ENCODE results near the gene AHRR.
"Not testable (repeated sequence)": the region's sequence is repeated elsewhere in the genome, so short reads cannot be mapped to it uniquely, and the experiment has no call there.

Gene AHRR

DNA sequence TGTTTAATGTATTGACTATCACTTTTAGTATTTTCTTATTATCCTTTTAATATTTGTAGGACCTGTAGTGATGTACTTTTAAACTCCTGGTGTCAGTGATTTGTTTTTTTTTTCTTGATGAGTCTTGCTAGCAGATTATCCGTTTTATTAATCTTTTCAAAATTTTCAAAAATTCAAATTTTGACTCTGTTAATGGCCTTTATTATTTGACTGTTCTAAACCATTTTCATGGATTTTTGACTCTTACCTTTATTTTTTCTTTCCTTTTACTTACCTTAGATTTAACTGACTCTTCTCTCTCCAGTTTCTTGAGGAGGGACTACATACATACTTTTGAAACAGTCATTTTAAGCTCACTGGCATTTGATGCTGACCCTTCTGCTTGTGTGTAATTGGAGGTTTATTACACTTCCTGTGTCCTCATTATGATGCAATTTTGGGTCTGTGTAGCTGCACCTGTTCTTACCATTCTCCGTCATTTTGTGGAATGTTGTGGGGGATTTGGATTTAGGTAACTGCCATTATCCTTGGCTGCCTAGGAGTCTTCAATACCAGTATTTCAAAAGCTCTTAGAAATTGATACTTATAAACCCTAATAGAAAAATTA lies 89.5 kb downstream of the AHRR start:
- Mint-ChIP-seq H3K4me1 (no peaks in the 10 kb centered on the region), H3K36me3 (ENCODE audit: insufficient read depth) (no peaks in the 10 kb centered on the region), H3K27me3 (peaks cover 37% of the 10 kb centered on the region), H3K27ac (ENCODE audit: low read depth) (no peak overlapping the region), H3K9me3 (no peaks in the 10 kb centered on the region), H3K4me3 (no peak overlapping the region)
- no peak for DNase-seq (ENCODE audit: low spot score in 2 of 2)
- ATAC-seq (replicated peaks; ENCODE audit: extremely low read depth, poor library complexity, severe bottlenecking): no peak

DNA sequence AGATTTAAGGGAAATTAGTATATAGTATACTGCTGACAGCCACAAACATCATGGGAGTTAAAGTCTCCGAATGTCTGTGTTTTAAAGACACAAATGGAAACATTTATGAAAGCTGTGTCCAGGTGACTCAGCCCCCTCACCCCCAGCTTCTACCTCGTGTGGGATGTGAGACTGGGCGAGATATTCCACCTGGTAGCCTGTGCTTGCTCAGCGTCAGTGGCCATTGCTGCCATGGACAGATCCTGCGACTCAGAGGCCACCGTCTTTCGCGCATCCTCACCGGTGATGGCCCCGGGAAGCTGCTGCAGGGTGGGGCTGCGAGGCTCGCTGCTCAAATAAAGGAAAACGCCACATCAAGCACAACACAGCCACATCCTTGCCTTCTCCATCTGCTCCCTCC lies 90.2 kb downstream of the AHRR start:
- no peaks in the 10 kb centered on the region for H3K9me3 Mint-ChIP-seq
- no peaks in the 10 kb centered on the region for H3K4me1 Mint-ChIP-seq
- no peak overlapping the region for H3K27ac Mint-ChIP-seq (ENCODE audit: low read depth)
- no peaks in the 10 kb centered on the region for H3K36me3 Mint-ChIP-seq (ENCODE audit: insufficient read depth)
- no peak overlapping the region for H3K4me3 Mint-ChIP-seq
- no peak for ATAC-seq (replicated peaks; ENCODE audit: extremely low read depth, poor library complexity, severe bottlenecking)
- peaks cover 34% of the 10 kb centered on the region for H3K27me3 Mint-ChIP-seq
- no peak for DNase-seq (ENCODE audit: low spot score in 2 of 2)

DNA sequence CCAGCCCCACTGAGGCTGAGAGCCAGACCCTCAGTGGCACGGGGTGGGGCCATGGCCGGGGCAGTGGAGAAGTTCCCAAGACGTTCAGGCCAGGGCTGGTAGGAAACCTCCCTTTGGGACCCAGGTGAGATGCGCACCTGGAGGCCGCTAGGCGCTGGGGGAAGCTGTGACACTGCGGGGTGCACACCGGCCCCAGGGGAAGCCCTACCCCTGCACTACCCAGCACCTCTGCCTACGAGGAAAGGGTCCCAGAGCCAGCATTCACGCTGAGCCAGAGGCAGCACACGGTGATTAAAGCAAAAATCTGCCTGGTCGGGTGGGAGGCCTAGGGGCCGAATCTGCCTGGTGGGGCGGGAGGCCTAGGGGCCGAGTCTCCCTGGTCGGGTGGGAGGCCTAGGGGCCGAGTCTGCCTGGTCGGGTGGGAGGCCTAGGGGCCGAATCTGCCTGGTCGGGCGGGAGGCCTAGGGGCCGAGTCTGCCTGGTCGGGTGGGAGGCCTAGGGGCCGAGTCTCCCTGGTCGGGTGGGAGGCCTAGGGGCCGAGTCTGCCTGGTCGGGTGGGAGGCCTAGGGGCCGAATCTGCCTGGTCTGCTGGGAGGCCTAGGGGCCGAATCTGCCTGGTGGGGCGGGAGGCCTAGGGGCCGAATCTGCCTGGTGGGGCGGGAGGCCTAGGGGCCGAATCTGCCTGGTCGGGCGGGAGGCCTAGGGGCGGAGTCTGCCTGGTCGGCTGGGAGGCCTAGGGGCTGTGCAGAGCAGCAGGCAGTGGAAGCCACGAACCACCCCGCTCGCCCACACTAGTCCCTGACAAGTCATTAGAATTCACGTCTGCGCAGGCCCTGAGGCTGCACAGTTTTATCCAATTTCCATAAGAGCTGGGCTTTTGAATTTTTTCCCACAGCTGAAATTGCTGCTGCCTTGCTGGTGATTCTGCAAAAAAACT lies 93.7 kb downstream of the AHRR start:
- H3K4me3 Mint-ChIP-seq; H3K27ac Mint-ChIP-seq (ENCODE audit: low read depth); ATAC-seq (replicated peaks; ENCODE audit: extremely low read depth, poor library complexity, severe bottlenecking); H3K9me3 Mint-ChIP-seq; DNase-seq (ENCODE audit: low spot score in 2 of 2); H3K4me1 Mint-ChIP-seq; H3K36me3 Mint-ChIP-seq (ENCODE audit: insufficient read depth): not testable (repeated sequence)
- H3K27me3 Mint-ChIP-seq: peaks cover 21% of the 10 kb centered on the region

DNA sequence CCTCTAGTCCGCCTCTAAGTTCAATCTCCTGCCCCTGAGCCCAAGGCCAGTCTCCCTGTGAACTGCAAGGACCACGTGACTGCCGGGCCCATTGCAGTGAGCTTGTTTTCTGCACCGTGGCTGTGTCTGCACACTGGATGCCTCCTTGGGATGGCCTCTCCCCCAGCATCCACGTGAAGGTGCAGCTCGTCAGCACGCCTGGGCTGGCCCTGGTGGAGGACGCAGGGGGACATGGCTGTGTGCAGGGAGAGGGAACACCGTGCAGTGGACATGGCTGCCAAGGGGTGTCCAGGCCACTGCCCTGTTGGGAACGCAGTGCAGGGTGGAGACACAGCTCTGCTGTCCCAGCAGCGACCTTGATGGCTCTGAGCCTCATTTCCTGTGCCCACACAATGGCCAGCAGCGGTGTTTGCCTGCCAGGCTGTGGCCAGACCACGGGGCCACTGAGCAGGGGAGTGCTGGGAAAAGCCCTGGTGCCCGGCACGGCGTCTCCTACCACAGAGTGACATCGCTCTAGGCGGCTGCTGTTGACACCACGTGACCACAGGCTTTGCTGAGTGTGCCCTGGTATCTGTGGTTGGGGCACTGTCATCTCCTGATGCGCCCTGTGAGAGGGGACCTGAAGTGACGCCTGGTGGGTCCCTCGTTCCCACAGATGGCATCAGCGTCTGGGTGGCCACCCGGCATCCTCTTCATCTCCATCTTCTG lies 94.6 kb downstream of the AHRR start:
- ATAC-seq (replicated peaks; ENCODE audit: extremely low read depth, poor library complexity, severe bottlenecking): no peak
- Mint-ChIP-seq H3K27ac (ENCODE audit: low read depth) (no peak overlapping the region), H3K4me1 (no peaks in the 10 kb centered on the region), H3K27me3 (peaks cover 14% of the 10 kb centered on the region), H3K9me3 (no peaks in the 10 kb centered on the region), H3K4me3 (no peak overlapping the region), H3K36me3 (ENCODE audit: insufficient read depth) (no peaks in the 10 kb centered on the region)
- DNase-seq (ENCODE audit: low spot score in 2 of 2): no peak

DNA sequence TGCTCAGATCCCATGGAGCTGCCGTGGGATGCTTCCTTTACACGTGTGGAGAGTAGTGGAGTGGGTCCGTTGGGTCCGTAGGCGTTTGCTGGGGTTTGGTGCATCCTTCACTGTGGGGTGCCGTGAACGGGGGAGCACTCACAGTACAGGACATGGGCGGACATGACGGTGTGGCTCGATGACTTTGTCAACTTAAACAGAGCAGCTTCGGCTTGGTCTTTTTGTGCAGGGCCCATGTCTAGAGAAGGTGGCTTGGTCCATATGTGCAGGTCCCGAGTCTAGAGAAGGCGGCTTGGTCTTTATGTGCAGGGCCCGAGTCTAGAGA lies 95.1 kb downstream of the AHRR start:
- H3K4me3 Mint-ChIP-seq: no peak overlapping the region

DNA sequence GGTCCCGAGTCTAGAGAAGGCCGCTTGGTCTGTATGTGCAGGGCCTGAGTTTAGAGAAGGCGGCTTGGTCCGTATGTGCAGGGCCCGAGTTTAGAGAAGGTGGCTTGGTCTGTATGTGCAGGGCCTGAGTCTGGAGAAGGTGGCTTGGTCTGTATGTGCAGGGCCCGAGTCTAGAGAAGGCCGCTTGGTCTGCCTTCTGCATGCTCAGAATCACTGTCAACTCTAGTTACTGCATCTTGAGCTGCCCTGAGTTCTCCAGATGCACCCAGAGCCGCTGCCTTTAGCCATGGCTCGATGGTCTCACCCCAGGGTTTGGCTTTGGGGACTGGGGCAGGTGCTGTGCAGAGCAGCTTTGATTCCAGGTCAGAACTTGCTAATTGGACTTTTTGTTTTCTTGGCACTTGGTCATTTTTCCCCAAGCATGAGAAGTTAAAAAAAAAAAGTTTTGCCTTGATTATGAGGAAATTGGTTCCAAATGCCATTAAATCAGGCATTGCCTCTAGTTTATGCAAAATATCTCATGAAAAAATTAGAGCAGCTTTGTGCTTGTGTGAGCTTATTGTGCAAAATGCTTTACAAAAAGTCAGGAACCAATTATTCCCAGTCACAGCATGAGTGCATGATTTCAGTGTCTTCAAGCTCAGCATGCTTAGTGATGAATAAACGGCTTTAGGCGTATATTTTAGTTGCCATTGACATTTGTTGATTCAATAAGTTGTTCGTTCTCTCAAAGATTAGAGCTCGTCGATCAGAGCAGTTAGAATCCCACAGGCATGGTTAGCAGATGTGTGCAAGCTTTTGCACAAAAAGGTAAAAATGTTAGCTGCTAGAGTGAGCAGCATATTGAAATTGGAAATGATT lies 96.0 kb downstream of the AHRR start:
- Mint-ChIP-seq H3K36me3 (ENCODE audit: insufficient read depth) (no peaks in the 10 kb centered on the region), H3K4me1 (no peaks in the 10 kb centered on the region), H3K27ac (ENCODE audit: low read depth) (no peak overlapping the region), H3K9me3 (no peaks in the 10 kb centered on the region), H3K4me3 (no peak overlapping the region), H3K27me3 (no peaks in the 10 kb centered on the region)
- ATAC-seq (replicated peaks; ENCODE audit: extremely low read depth, poor library complexity, severe bottlenecking): no peak
- no peak for DNase-seq (ENCODE audit: low spot score in 2 of 2)

More for the DNA sequence above, 95.1 kb downstream of the AHRR start:
- Mint-ChIP-seq H3K4me1 (no peaks in the 10 kb centered on the region), H3K27ac (ENCODE audit: low read depth) (no peak overlapping the region), H3K27me3 (peaks cover 9% of the 10 kb centered on the region), H3K9me3 (no peaks in the 10 kb centered on the region), H3K36me3 (ENCODE audit: insufficient read depth) (no peaks in the 10 kb centered on the region)
- DNase-seq (ENCODE audit: low spot score in 2 of 2): no peak
- ATAC-seq (replicated peaks; ENCODE audit: extremely low read depth, poor library complexity, severe bottlenecking): no peak

DNA sequence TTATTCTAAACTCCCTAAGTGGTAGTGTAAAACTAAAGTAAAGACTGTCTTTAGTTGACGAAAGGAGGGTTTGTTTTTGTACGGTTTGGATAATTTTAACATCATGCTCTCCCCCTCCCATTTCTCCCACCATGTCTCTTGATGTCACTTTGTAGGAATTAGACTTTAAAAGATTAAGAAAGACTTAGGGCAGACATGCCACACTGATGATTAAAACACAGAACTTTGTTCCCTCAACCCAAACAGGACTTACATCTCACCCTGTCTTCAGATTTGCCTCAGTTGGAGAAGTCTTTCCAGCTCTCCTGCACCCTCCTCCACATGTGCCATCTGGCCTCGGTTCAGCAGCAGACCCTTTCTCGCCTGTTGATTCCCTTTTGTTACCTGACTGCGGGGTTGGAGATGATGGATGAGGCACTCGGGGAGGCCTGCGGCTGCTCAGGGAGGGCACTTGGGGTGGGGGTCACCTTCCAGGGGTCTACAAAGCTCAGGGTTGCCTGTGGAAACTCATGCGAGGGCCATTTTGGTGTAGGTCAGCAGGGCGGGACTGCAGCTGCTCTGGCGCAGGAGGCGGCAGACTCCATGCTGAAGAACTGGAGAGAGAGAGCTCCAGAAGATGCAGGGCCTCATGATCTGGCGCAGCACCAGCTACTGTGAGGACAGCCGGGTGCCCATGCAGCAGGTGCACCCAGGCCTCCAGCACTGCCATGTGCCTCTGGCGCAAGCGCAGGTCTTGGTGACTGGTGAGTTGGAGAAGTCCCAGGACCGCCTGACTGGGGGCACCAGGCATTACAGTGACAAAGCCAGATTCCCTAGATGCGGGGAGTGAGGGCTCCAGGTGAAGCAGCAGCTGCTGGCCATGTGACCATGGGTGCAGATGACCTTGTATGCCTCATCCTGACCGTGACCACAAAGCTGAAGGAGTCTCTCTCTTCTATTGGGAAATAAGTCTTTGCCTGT lies 96.9 kb downstream of the AHRR start:
- DNase-seq (ENCODE audit: low spot score in 2 of 2): no peak
- Mint-ChIP-seq H3K36me3 (ENCODE audit: insufficient read depth) (no peaks in the 10 kb centered on the region), H3K27ac (ENCODE audit: low read depth) (no peak overlapping the region), H3K27me3 (no peaks in the 10 kb centered on the region), H3K4me3 (no peak overlapping the region), H3K4me1 (no peaks in the 10 kb centered on the region), H3K9me3 (no peaks in the 10 kb centered on the region)
- no peak for ATAC-seq (replicated peaks; ENCODE audit: extremely low read depth, poor library complexity, severe bottlenecking)

DNA sequence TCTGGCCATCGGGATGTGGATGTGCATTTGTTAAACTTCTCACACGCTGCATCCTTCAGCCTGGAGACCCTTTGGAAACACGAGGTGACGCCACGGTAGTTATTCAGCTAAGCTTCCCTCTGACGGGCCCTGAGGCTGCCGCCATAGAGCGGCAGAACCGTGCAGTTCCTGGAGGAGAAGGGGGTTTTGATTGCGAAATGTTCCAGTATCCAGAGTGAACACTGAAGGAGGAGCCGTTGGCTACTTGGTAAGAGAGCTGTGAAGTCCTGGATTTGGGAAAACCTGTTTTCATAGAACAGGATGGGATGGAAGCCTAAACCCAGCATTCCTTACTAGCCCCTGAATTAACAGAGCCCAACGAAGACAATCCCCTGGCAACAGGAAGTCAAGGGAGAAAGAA lies 98.5 kb downstream of the AHRR start:
- no peaks in the 10 kb centered on the region for H3K36me3 Mint-ChIP-seq (ENCODE audit: insufficient read depth)
- no peak for DNase-seq (ENCODE audit: low spot score in 2 of 2)
- H3K27me3 Mint-ChIP-seq: no peaks in the 10 kb centered on the region
- H3K4me1 Mint-ChIP-seq: no peaks in the 10 kb centered on the region
- H3K9me3 Mint-ChIP-seq: no peaks in the 10 kb centered on the region
- no peak overlapping the region for H3K4me3 Mint-ChIP-seq
- ATAC-seq (replicated peaks; ENCODE audit: extremely low read depth, poor library complexity, severe bottlenecking): no peak
- no peak overlapping the region for H3K27ac Mint-ChIP-seq (ENCODE audit: low read depth)

DNA sequence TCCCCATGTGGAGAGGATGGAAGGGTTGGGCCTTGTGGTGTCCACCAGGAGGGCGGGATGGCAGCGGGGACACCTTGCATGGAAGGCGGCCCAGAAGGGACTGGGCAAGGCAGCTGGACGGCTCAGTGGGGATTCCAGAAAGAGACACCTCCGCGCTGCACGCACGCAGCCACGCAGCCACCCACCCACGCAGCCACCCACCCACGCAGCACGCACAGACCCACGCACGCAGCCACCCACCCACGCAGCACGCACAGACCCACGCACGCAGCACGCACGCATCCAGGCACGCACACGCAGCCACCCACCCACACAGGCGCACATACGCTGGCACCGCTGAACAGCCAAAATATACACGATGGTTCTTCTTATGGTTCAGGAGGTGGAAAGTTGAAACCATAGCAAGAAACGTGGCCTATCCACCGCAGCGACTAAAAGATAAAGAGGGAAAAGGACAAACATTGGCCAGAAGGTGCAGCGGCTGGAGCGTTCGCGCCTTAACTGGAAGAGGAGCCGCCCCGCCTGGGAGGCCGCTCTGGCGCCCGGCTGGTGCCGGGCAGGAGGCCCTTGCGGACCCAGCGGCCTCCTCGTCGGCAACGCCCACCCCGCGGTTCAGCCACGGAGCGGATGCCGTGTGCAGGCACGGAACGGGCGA lies 99.2 kb downstream of the AHRR start:
- no peak for ATAC-seq (replicated peaks; ENCODE audit: extremely low read depth, poor library complexity, severe bottlenecking)
- Mint-ChIP-seq H3K4me1 (no peaks in the 10 kb centered on the region), H3K27ac (ENCODE audit: low read depth) (no peak overlapping the region), H3K4me3 (no peak overlapping the region), H3K9me3 (no peaks in the 10 kb centered on the region), H3K27me3 (no peaks in the 10 kb centered on the region), H3K36me3 (ENCODE audit: insufficient read depth) (no peaks in the 10 kb centered on the region)
- DNase-seq (ENCODE audit: low spot score in 2 of 2): no peak

DNA sequence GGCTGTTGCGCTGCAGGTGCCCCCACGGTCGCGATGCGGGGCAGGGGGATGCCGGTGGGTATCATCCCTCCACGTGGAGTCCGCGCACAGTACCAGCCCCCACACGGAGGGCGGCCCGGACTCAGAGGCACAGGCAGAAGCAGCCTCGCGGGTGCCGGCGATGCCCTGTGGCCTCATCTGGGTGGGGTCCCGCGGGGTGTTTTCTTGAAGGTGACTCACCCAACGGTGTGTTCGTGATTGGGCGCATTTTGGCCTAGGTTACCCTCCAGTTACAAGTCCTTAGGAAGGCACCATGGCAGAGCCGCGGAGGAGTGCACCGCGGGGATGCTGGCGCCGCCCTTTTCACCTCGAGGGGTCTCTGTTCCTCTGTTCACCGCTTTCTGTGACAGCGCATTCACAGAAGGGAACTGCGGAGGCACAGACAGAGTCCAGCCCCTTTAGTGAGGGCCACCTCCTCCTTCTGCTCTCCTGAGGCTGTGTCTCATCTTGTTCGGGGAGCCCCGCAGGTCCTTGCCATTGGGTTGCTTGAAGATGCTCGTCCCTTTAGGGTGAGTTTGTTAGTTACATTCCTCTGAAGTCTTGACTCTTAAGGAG lies 99.9 kb downstream of the AHRR start:
- no peak overlapping the region for H3K4me3 Mint-ChIP-seq
- DNase-seq (ENCODE audit: low spot score in 2 of 2) (no peak), ATAC-seq (replicated peaks; ENCODE audit: extremely low read depth, poor library complexity, severe bottlenecking) (no peak)
- no peak overlapping the region for H3K27ac Mint-ChIP-seq (ENCODE audit: low read depth)
- no peaks in the 10 kb centered on the region for H3K27me3 Mint-ChIP-seq
- no peaks in the 10 kb centered on the region for H3K36me3 Mint-ChIP-seq (ENCODE audit: insufficient read depth)
- no peaks in the 10 kb centered on the region for H3K4me1 Mint-ChIP-seq
- no peaks in the 10 kb centered on the region for H3K9me3 Mint-ChIP-seq

DNA sequence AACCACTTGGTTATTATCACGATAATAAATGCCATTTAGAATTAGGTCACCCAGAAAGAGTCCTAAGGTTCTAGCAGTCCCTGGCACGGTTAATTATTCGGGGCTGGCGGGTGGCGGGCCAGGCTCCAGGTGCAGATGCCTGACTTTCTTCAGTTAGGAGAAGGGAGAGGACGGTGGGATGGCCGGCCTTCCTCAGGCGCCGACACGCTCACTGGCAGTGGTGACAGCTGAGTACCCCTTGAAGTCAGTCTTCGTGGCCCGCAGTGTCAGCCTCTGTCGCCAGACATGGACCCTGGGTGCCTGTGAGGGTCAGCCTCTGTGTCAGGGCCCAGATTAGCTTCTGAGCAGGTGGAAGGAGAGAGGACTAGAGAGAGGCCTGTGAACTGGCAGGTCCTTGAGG lies 100.4 kb downstream of the AHRR start:
- no peak overlapping the region for H3K27ac Mint-ChIP-seq (ENCODE audit: low read depth)
- ATAC-seq (replicated peaks; ENCODE audit: extremely low read depth, poor library complexity, severe bottlenecking) (no peak), DNase-seq (ENCODE audit: low spot score in 2 of 2) (no peak)
- H3K4me1 Mint-ChIP-seq: no peaks in the 10 kb centered on the region
- H3K27me3 Mint-ChIP-seq: no peaks in the 10 kb centered on the region
- no peaks in the 10 kb centered on the region for H3K36me3 Mint-ChIP-seq (ENCODE audit: insufficient read depth)
- no peak overlapping the region for H3K4me3 Mint-ChIP-seq
- H3K9me3 Mint-ChIP-seq: no peaks in the 10 kb centered on the region
